Activated CD4-positive, alpha-beta T cell treated with anti-CD3 and anti-CD28 coated beads, Interleukin-2, amount 50 U/mL, for 16 hours (primary cell): ENCODE results near the gene RAB6A.
A peak's percentile ranks its signal among the peaks of the same experiment; 100 is the strongest.
"Not testable (repeated sequence)": the region's sequence is repeated elsewhere in the genome, so short reads cannot be mapped to it uniquely, and the experiment has no call there.

Experiments used
- DNase-seq: peaks from one replicate; pipeline ENCODE4 v3.0.0-alpha.2; 2020

RAB6A gene

GRCh38 chr11:73760679-73761402, at the start of gene RAB6A:
TSS of gene RAB6A (minus strand) at chr11:73761074. CDS start at chr11:73760635, 439 bp downstream.
- peak; percentile 100 for DNase-seq

- DNase-seq, result no peak
Observed at GRCh38 chr11:73810637-73811036, 49.8 kb upstream of the RAB6A start.

GRCh38 chr11:73808052-73808451, 47.2 kb upstream of the RAB6A start:
- DNase-seq, result no peak

- DNase-seq, result no peak
Observed at GRCh38 chr11:73804712-73805111, 43.8 kb upstream of the RAB6A start.

GRCh38 chr11:73801136-73801535, 40.3 kb upstream of the RAB6A start:
- DNase-seq, result no peak

- no peak for DNase-seq
Observed at GRCh38 chr11:73800276-73800806, 39.5 kb upstream of the RAB6A start.

- DNase-seq, result no peak
Observed at GRCh38 chr11:73797457-73797856, 36.6 kb upstream of the RAB6A start.

- DNase-seq, result no peak
Observed at GRCh38 chr11:73795925-73796632, 35.2 kb upstream of the RAB6A start.

GRCh38 chr11:73792584-73792983, 31.7 kb upstream of the RAB6A start:
- DNase-seq, result no peak

GRCh38 chr11:73789279-73789670, 28.4 kb upstream of the RAB6A start:
- no peak for DNase-seq

- peak; percentile 95 for DNase-seq
Observed at GRCh38 chr11:73787643-73788558, 27.0 kb upstream of the RAB6A start, which contains the start of gene MRPL48. TSS of gene MRPL48 (plus strand) at chr11:73787874. CDS start at chr11:73787972, 98 bp downstream.

- no peak for DNase-seq
Observed at GRCh38 chr11:73787051-73787642, 26.3 kb upstream of the RAB6A start.

GRCh38 chr11:73785467-73785866, 24.6 kb upstream of the RAB6A start:
- not testable (repeated sequence) for DNase-seq

- no peak for DNase-seq
Observed at GRCh38 chr11:73784734-73785133, 23.9 kb upstream of the RAB6A start.

GRCh38 chr11:73784080-73784634, 23.3 kb upstream of the RAB6A start:
- no peak for DNase-seq

GRCh38 chr11:73783483-73784020, 22.7 kb upstream of the RAB6A start:
- no peak for DNase-seq

- DNase-seq, result no peak
Observed at GRCh38 chr11:73781303-73781702, 20.4 kb upstream of the RAB6A start.

GRCh38 chr11:73779084-73779902, 18.4 kb upstream of the RAB6A start:
- DNase-seq, result peak; percentile 100

- not testable (repeated sequence) for DNase-seq
Observed at GRCh38 chr11:73770811-73771210, 9.9 kb upstream of the RAB6A start.

GRCh38 chr11:73766763-73767162, 5.9 kb upstream of the RAB6A start:
- DNase-seq, result no peak

- no peak for DNase-seq
Observed at GRCh38 chr11:73762732-73763131, 1.9 kb upstream of the RAB6A start.
